Keratinocyte (primary cell): ENCODE data around the gene AP4M1. TPM values are rescaled to one million over a fixed set of nuclear protein-coding genes. Genes with fewer than 3 reads are reported as not detected.

Experiments used
- DNase-seq: peaks from one replicate; pipeline ENCODE4 v3.0.0-alpha.2; 2011; ENCODE audit warnings: low read depth, missing footprints, low spot score
- FAIRE-seq: peaks from 2 replicates; lab custom pipeline; 2011; peaks lifted over from hg19 to GRCh38; lab: Jason Lieb, UNC
- H2AFZ ChIP-seq: 2 replicates; pipeline ENCODE4 v1.6.0; 2012; ENCODE audit warnings: low read length, control low read depth, inconsistent platforms; ENCODE audit not compliant: control insufficient read depth
- H3K27ac ChIP-seq: 2 replicates; pipeline ENCODE4 v1.5.1; 2011; ENCODE audit warnings: low read length; ENCODE audit not compliant: control insufficient read depth, insufficient read depth
- H3K27me3 ChIP-seq: 3 replicates; pipeline ENCODE4 v1.6.0; 2011; ENCODE audit warnings: low read length; ENCODE audit not compliant: control insufficient read depth, insufficient read depth; ENCODE audit errors: extremely low read depth
- H3K36me3 ChIP-seq, 2 experiments: 2 replicates in 1 of 2; 3 replicates in 1 of 2; pipeline ENCODE4 v1.5.1; 2011; ENCODE audit warnings: low read length in 2 of 2, mild to moderate bottlenecking in 1 of 2; ENCODE audit not compliant: control insufficient read depth in 2 of 2, insufficient read depth in 2 of 2; ENCODE audit errors: extremely low read depth in 1 of 2
- H3K4me1 ChIP-seq: 3 replicates; pipeline ENCODE4 v1.5.1; 2011; ENCODE audit warnings: low read length; ENCODE audit not compliant: control insufficient read depth, insufficient read depth; ENCODE audit errors: extremely low read depth
- H3K4me2 ChIP-seq: 3 replicates; pipeline ENCODE4 v1.6.0; 2011; ENCODE audit warnings: low read depth, low read length; ENCODE audit not compliant: control insufficient read depth, insufficient read depth; ENCODE audit errors: extremely low read depth
- H3K4me3 ChIP-seq, 3 experiments: fragments of 200-600 bp in 1 of 3; sonication (generic) in 1 of 3; 2 replicates in 2 of 3; 3 replicates in 1 of 3; pipeline ENCODE4 v1.5.1; 2011 to 2016; ENCODE audit warnings: low read length in 3 of 3, mild to moderate bottlenecking in 3 of 3, control low read depth in 2 of 3, inconsistent platforms in 1 of 3, low read depth in 1 of 3, mixed read lengths in 1 of 3, mixed run types in 1 of 3, moderate library complexity in 1 of 3; ENCODE audit not compliant: control insufficient read depth in 2 of 3, insufficient read depth in 2 of 3; ENCODE audit errors: extremely low read depth in 1 of 3
- H3K79me2 ChIP-seq: 2 replicates; pipeline ENCODE4 v1.6.0; 2012; ENCODE audit warnings: low read length; ENCODE audit not compliant: control insufficient read depth, insufficient read depth
- H3K9ac ChIP-seq: 3 replicates; pipeline ENCODE4 v1.6.0; 2011; ENCODE audit warnings: low read length; ENCODE audit not compliant: control insufficient read depth, insufficient read depth; ENCODE audit errors: extremely low read depth
- H3K9me1 ChIP-seq: 3 replicates; pipeline ENCODE4 v1.6.0; 2011; ENCODE audit warnings: low read length; ENCODE audit not compliant: control insufficient read depth, insufficient read depth; ENCODE audit errors: extremely low read depth
- H3K9me3 ChIP-seq: 2 replicates; pipeline ENCODE4 v1.5.1; 2012; ENCODE audit warnings: low read depth, low read length; ENCODE audit not compliant: control insufficient read depth
- H4K20me1 ChIP-seq: 3 replicates; pipeline ENCODE4 v1.6.0; 2011; ENCODE audit warnings: low read length; ENCODE audit not compliant: control insufficient read depth, insufficient read depth; ENCODE audit errors: extremely low read depth
- EZH2 ChIP-seq: IDR thresholded peaks from one replicate; pipeline ENCODE4 v1.6.1; 2012; ENCODE audit warnings: inconsistent platforms, mild to moderate bottlenecking, low read length, moderate library complexity
- dilution Hi-C: fragments of 300-500 bp; cut with MboI; formaldehyde crosslinking; loops from one replicate; pipeline ENCODE4 v1.7.0; 2020; ENCODE audit warnings: low sequenced_read_pairs; ENCODE audit not compliant: extremely low pct_ligation_motif_present
- polyA plus RNA-seq, 5 experiments: library from polyadenylated mRNA; depleted of rRNA in 3 of 5; stranded (reverse) in 3 of 5; stranded (forward) in 1 of 5; unstranded in 1 of 5; fragments of >200 nt; gene quantifications; 1 replicate in 1 of 5; 2 replicates in 3 of 5; 3 replicates in 1 of 5; pipeline versions ENCODE4 v1.2.1 to v1.2.3, GENCODE V29; 2011 to 2012; ENCODE audit warnings: missing spikeins in 2 of 5, low read depth in 1 of 5, low replicate concordance in 1 of 5
- TF ChIP-seq, protein P1 (sequence below), 3 experiments: IDR thresholded peaks in 1 of 3; conservative IDR thresholded peaks in 1 of 3; optimal IDR thresholded peaks in 1 of 3; 2 replicates in 2 of 3; 3 replicates in 1 of 3; pipeline versions ENCODE3 to v1.5.1; 2011; ENCODE audit warnings: low read length in 3 of 3, mild to moderate bottlenecking in 3 of 3, moderate library complexity in 2 of 3, control low read depth in 1 of 3, inconsistent platforms in 1 of 3; ENCODE audit not compliant: insufficient read depth in 2 of 3; ENCODE audit errors: extremely low read depth in 1 of 3

Gene AP4M1
- polyA plus RNA-seq, 1 donor (not counting 4 experiments of a cell fraction or from before 2014, with no cell fraction given): 14.2 TPM

DNA sequence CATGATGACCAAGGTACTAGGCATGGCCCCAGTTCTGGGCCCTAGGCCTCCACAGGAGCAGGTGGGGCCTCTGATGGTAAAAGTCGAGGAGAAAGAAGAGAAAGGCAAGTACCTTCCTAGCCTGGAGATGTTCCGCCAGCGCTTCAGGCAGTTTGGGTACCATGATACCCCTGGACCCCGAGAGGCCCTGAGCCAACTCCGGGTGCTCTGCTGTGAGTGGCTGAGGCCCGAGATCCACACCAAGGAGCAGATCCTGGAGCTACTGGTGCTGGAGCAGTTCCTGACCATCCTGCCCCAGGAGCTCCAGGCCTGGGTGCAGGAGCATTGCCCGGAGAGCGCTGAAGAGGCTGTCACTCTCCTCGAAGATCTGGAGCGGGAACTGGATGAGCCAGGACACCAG, 44.4 kb upstream of the AP4M1 start:
- Histone ChIP-seq H3K9ac (no peak overlapping the region), H3K4me3 (no peak overlapping the region), H2AFZ (no peak overlapping the region), H3K9me1 (no peaks in the 10 kb centered on the region), H3K27me3 (no peaks in the 10 kb centered on the region), H3K4me1 (no peaks in the 10 kb centered on the region), H3K9me3 (no peaks in the 10 kb centered on the region), H3K4me2 (no peak overlapping the region), H3K27ac (no peak overlapping the region), H3K79me2 (peaks cover 5% of the 10 kb centered on the region), H4K20me1 (no peaks in the 10 kb centered on the region), H3K36me3 (peaks cover 3 to 22% of the 10 kb centered on the region in 2 experiments)
- TF ChIP-seq, protein P1, sequence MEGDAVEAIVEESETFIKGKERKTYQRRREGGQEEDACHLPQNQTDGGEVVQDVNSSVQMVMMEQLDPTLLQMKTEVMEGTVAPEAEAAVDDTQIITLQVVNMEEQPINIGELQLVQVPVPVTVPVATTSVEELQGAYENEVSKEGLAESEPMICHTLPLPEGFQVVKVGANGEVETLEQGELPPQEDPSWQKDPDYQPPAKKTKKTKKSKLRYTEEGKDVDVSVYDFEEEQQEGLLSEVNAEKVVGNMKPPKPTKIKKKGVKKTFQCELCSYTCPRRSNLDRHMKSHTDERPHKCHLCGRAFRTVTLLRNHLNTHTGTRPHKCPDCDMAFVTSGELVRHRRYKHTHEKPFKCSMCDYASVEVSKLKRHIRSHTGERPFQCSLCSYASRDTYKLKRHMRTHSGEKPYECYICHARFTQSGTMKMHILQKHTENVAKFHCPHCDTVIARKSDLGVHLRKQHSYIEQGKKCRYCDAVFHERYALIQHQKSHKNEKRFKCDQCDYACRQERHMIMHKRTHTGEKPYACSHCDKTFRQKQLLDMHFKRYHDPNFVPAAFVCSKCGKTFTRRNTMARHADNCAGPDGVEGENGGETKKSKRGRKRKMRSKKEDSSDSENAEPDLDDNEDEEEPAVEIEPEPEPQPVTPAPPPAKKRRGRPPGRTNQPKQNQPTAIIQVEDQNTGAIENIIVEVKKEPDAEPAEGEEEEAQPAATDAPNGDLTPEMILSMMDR (optimal IDR thresholded peaks at IDR 0.05 in 1 of 3, IDR thresholded peaks at IDR 0.05 in 1 of 3, conservative IDR thresholded peaks at IDR 0.05 in 1 of 3; ENCODE audit: extremely low read depth in 1 of 3, insufficient read depth in 2 of 3, low read length in 3 of 3): no peak
- no peak for TF ChIP-seq EZH2
- no peak for DNase-seq
- dilution Hi-C loops: no loop called here
- no peak for FAIRE-seq

GRCh38 chr7:100059251-100059739, 42.1 kb upstream of the AP4M1 start:
- H3K27ac ChIP-seq: no peak overlapping the region
- no peak overlapping the region for H2AFZ ChIP-seq
- dilution Hi-C loops: no loop called here
- H3K9me1 ChIP-seq: no peaks in the 10 kb centered on the region
- no peak for FAIRE-seq
- H3K9me3 ChIP-seq: no peaks in the 10 kb centered on the region
- DNase-seq: no peak
- no peak overlapping the region for H3K4me2 ChIP-seq
- H4K20me1 ChIP-seq: no peaks in the 10 kb centered on the region
- TF ChIP-seq, protein P1 (optimal IDR thresholded peaks at IDR 0.05 in 1 of 3, IDR thresholded peaks at IDR 0.05 in 1 of 3, conservative IDR thresholded peaks at IDR 0.05 in 1 of 3; ENCODE audit: extremely low read depth in 1 of 3, insufficient read depth in 2 of 3, low read length in 3 of 3): no peak
- no peak for TF ChIP-seq EZH2
- H3K79me2 ChIP-seq: no peaks in the 10 kb centered on the region
- no peaks in the 10 kb centered on the region for H3K27me3 ChIP-seq
- peaks cover 7 to 23% of the 10 kb centered on the region in 2 experiments for H3K36me3 ChIP-seq
- H3K4me3 ChIP-seq: no peak overlapping the region
- H3K9ac ChIP-seq: no peak overlapping the region
- no peaks in the 10 kb centered on the region for H3K4me1 ChIP-seq
